GM23248 (cell line): ENCODE data around the gene TBC1D12. TPM values are rescaled to one million over a fixed set of nuclear protein-coding genes. Genes with fewer than 3 reads are reported as not detected.

Source experiments
- DNase-seq: peaks from one replicate; pipeline ENCODE4 v3.0.0-alpha.2; 2015
- H2AFZ ChIP-seq: fragments of 200-600 bp; sonication (generic); 2 replicates; pipeline ENCODE4 v1.6.1; 2016; ENCODE audit warnings: antibody characterized with exemption
- H3F3A ChIP-seq: fragments of 200-600 bp; sonication (generic); 2 replicates; pipeline ENCODE4 v1.6.1; 2016; ENCODE audit warnings: mild to moderate bottlenecking, antibody characterized with exemption, mixed run types; ENCODE audit not compliant: insufficient read depth
- H3K27ac ChIP-seq: fragments of 200-600 bp; sonication (generic); 2 replicates; pipeline ENCODE4 v1.5.1; 2016; ENCODE audit warnings: mild to moderate bottlenecking
- H3K27me3 ChIP-seq: fragments of 200-600 bp; sonication (generic); replicated peaks from 2 replicates; pipeline ENCODE4 v1.6.1; 2016; ENCODE audit warnings: mild to moderate bottlenecking; ENCODE audit not compliant: insufficient read depth
- H3K36me3 ChIP-seq: fragments of 200-600 bp; sonication (generic); 2 replicates; pipeline ENCODE4 v1.6.1; 2016; ENCODE audit warnings: low read depth, mild to moderate bottlenecking
- H3K4me1 ChIP-seq: fragments of 200-600 bp; sonication (generic); 2 replicates; pipeline ENCODE4 v1.6.1; 2016; ENCODE audit warnings: mild to moderate bottlenecking; ENCODE audit not compliant: insufficient read depth
- H3K4me2 ChIP-seq: fragments of 200-600 bp; sonication (generic); one replicate; pipeline ENCODE4 v1.6.1; 2016; ENCODE audit warnings: mild to moderate bottlenecking; ENCODE audit not compliant: unreplicated experiment
- H3K4me3 ChIP-seq: fragments of 200-600 bp; sonication (generic); 2 replicates; pipeline ENCODE4 v1.5.1; 2016; ENCODE audit warnings: mild to moderate bottlenecking
- H3K79me2 ChIP-seq: fragments of 200-600 bp; sonication (generic); 2 replicates; pipeline ENCODE4 v1.6.1; 2016; ENCODE audit warnings: mild to moderate bottlenecking; ENCODE audit not compliant: insufficient read depth
- H3K9ac ChIP-seq: fragments of 200-600 bp; sonication (generic); 2 replicates; pipeline ENCODE4 v1.6.1; 2016; ENCODE audit warnings: mild to moderate bottlenecking
- H3K9me2 ChIP-seq: fragments of 200-600 bp; sonication (generic); 2 replicates; pipeline ENCODE4 v1.6.1; 2016; ENCODE audit warnings: mixed run types, mild to moderate bottlenecking, moderate library complexity; ENCODE audit not compliant: insufficient read depth
- H3K9me3 ChIP-seq: fragments of 200-600 bp; sonication (generic); one replicate; pipeline ENCODE4 v1.6.1; 2017; ENCODE audit warnings: low read depth
- H4K20me1 ChIP-seq: fragments of 200-600 bp; sonication (generic); 2 replicates; pipeline ENCODE4 v1.6.0; 2016; ENCODE audit not compliant: insufficient read depth
- EZH2 ChIP-seq: fragments of 200-600 bp; sonication (generic); IDR thresholded peaks from 2 replicates; pipeline ENCODE4 v1.6.1; 2018; ENCODE audit warnings: antibody characterized with exemption, mild to moderate bottlenecking; ENCODE audit not compliant: insufficient read depth, poor library complexity, severe bottlenecking
- EZH2phosphoT487 ChIP-seq: fragments of 200-600 bp; sonication (generic); IDR thresholded peaks from 2 replicates; pipeline ENCODE4 v1.6.1; 2018; ENCODE audit warnings: antibody characterized with exemption, moderate library complexity, mild to moderate bottlenecking, low read depth; ENCODE audit not compliant: insufficient read depth
- WGBS, 2 experiments: methylation state at CpG; one replicate each; pipeline ENCODE4 v1.1.6; 2015 to 2017; ENCODE audit warnings: low lambda C conversion rate in 2 of 2, low coverage in 1 of 2; ENCODE audit errors: missing lambda C conversion rate in 2 of 2; 5-methylcytosine and 5-hydroxymethylcytosine counted together
- in situ Hi-C: fragments of 300-500 bp; cut with MboI; formaldehyde crosslinking; loops from 2 replicates; pipeline ENCODE4 v1.15.0; 2020
- polyA plus RNA-seq: library from polyadenylated mRNA; unstranded; fragments of >200 nt; fragmentation: Nextera tagmentation; extraction: Ambion mirVana; gene quantifications from 2 replicates; pipeline ENCODE4 v1.2.1, GENCODE V29; 2016
- total RNA-seq: library from RNA; depleted of rRNA; stranded (reverse); fragments of >200 nt; shearing (Covaris generic); gene quantifications from 2 replicates; pipeline ENCODE4 v1.2.3, GENCODE V29; 2014

TBC1D12 gene
- total and polyA plus RNA-seq, 2 experiments from 2014 or later, result 6.5 to 12.9 TPM

DNA sequence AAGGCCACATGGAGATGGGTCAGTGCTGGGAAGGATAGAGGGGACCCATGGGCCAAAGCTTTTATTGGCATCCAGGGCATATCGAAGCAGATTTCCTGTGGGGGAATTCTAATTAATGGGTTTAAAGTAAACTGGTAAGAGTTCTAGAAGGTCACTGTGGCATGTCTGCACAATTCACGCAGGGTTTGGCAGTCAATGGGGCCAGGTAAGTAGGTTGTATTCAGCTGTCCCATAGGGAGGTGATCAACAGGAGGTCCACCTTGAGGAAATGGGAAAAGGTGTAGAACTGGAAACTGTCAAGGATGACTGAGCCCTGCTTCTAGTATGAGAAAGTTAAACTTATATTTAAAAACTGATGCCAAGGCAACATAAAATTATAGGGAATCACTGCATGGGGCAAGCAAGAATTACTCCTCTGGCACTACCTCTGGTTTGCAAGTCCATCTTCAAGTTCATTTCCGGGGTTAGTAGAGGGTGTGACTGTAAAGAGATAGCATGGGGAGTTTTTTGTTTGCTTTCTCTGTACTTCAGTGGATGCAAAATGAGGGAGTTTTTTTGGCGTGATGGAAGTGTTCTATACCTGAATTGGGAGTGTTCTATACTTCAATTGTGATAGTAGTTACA lies 22.5 kb downstream of the TBC1D12 start:
- no peak for DNase-seq
- peaks cover 26% of the 10 kb centered on the region for H3K4me1 ChIP-seq
- no peaks in the 10 kb centered on the region for H4K20me1 ChIP-seq
- H3K9me3 ChIP-seq, result no peaks in the 10 kb centered on the region
- H3K36me3 ChIP-seq, result no peaks in the 10 kb centered on the region
- no peak overlapping the region for H3K4me2 ChIP-seq
- H2AFZ ChIP-seq, result no peak overlapping the region
- H3K79me2 ChIP-seq, result peaks cover 88% of the 10 kb centered on the region
- no peak overlapping the region for H3K9ac ChIP-seq
- no peak overlapping the region for H3K27ac ChIP-seq
- H3K9me2 ChIP-seq, result no peaks in the 10 kb centered on the region
- 0 out of 2 replicates have a peak, but pooled peaks cover 5% of the 10 kb centered on the region for H3F3A ChIP-seq
- in situ Hi-C loops, result no loop called here
- no peaks in the 10 kb centered on the region for H3K27me3 ChIP-seq
- H3K4me3 ChIP-seq, result no peak overlapping the region
- TF ChIP-seq EZH2phosphoT487 (no peak), EZH2 (no peak)
- 94% methylated on average over 4 of the region's 4 CpGs for WGBS, 2 experiments

DNA sequence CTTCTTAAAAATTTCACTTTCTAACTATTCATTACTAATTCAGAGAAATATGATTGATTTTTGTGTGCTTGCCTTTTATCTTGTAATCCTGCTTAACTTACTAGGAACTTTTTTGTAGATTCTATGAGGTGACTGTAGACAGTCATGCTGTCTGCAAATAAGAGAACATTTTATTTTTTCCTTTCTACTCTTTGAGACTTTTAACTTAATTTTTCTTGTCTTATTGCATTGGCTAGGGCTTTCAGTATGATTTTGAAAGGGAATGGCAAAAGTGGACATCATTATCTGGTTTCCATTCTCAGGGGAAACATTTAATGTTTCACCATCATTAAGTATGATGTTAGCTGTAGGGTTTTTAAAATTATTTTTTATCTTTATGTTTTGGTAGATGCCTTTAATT lies 23.6 kb downstream of the TBC1D12 start:
- H3K36me3 ChIP-seq, result no peaks in the 10 kb centered on the region
- 0 out of 2 replicates have a peak, but pooled peaks cover 10% of the 10 kb centered on the region for H3F3A ChIP-seq
- H3K4me3 ChIP-seq, result no peak overlapping the region
- DNase-seq, result no peak
- peaks cover 36% of the 10 kb centered on the region for H3K4me1 ChIP-seq
- no peak overlapping the region for H3K9ac ChIP-seq
- no peaks in the 10 kb centered on the region for H3K9me2 ChIP-seq
- no peak overlapping the region for H3K4me2 ChIP-seq
- H3K9me3 ChIP-seq, result no peaks in the 10 kb centered on the region
- no peak overlapping the region for H3K27ac ChIP-seq
- H3K79me2 ChIP-seq, result peaks cover 88% of the 10 kb centered on the region
- TF ChIP-seq EZH2, result no peak
- TF ChIP-seq EZH2phosphoT487, result no peak
- H3K27me3 ChIP-seq, result no peaks in the 10 kb centered on the region
- H4K20me1 ChIP-seq, result peaks cover 3% of the 10 kb centered on the region; the same call in 1 of the 2 replicates
- H2AFZ ChIP-seq, result no peak overlapping the region
- in situ Hi-C loops, result no loop called here

- Histone ChIP-seq H3K4me1 (peaks cover 36% of the 10 kb centered on the region), H3K9ac (no peak overlapping the region), H2AFZ (no peak overlapping the region), H3K9me2 (no peaks in the 10 kb centered on the region), H4K20me1 (peaks cover 5% of the 10 kb centered on the region; the same call in 1 of the 2 replicates), H3F3A (0 out of 2 replicates have a peak, but pooled peaks cover 10% of the 10 kb centered on the region), H3K4me3 (no peak overlapping the region), H3K27me3 (no peaks in the 10 kb centered on the region), H3K36me3 (no peaks in the 10 kb centered on the region), H3K79me2 (peaks cover 88% of the 10 kb centered on the region), H3K9me3 (no peaks in the 10 kb centered on the region), H3K27ac (no peak overlapping the region), H3K4me2 (no peak overlapping the region)
- TF ChIP-seq EZH2phosphoT487, result no peak
- TF ChIP-seq EZH2, result no peak
- DNase-seq, result no peak
- in situ Hi-C loops, result no loop called here
- 96 to 97% methylated on average over 1 of the region's 1 CpG for WGBS, 2 experiments
These were observed 24.8 kb downstream of the TBC1D12 start for GRCh38 chr10:94427166-94427565.

- H3K27me3 ChIP-seq, result no peaks in the 10 kb centered on the region
- H3K4me1 ChIP-seq, result peaks cover 28% of the 10 kb centered on the region
- peak overlapping the region; percentile 2 for H3K4me2 ChIP-seq
- no peak for TF ChIP-seq EZH2phosphoT487
- TF ChIP-seq EZH2, result no peak
- no peak overlapping the region for H2AFZ ChIP-seq
- H3K36me3 ChIP-seq, result no peaks in the 10 kb centered on the region
- WGBS, 2 experiments, result 59 to 68% methylated on average over 8 of the region's 8 CpGs
- H3F3A ChIP-seq, result 0 out of 2 replicates have a peak, but pooled peaks cover 10% of the 10 kb centered on the region
- H3K27ac ChIP-seq, result peak overlapping the region; percentile 12
- H3K4me3 ChIP-seq, result no peak overlapping the region
- H3K9ac ChIP-seq, result no peak overlapping the region
- in situ Hi-C loops, result no loop called here
- H4K20me1 ChIP-seq, result peaks cover 5% of the 10 kb centered on the region; the same call in 1 of the 2 replicates
- DNase-seq, result peak; percentile 66
- H3K9me2 ChIP-seq, result no peaks in the 10 kb centered on the region
- no peaks in the 10 kb centered on the region for H3K9me3 ChIP-seq
- peaks cover 91% of the 10 kb centered on the region for H3K79me2 ChIP-seq
These were observed 26.7 kb downstream of the TBC1D12 start for GRCh38 chr10:94428766-94429707.
